Measurements from ENCODE around the gene TAAR2. TPM values are rescaled to one million over a fixed set of nuclear protein-coding genes. Genes with fewer than 3 reads are reported as not detected.

The TAAR2 gene
- total RNA-seq, 4 donors from 2014 or later: not detected

GRCh38 chr6:132634796-132635195, 10.7 kb upstream of the TAAR2 start:
- Histone ChIP-seq H3K27me3 (no peaks in the 10 kb centered on the region), H3K27ac (no peak overlapping the region), H3K4me1 (no peaks in the 10 kb centered on the region), H3K4me3 (no peak overlapping the region), H3K9me3 (no peaks in the 10 kb centered on the region), H3K36me3 (no peaks in the 10 kb centered on the region)
- no peak for DNase-seq
- no peak for TF ChIP-seq CTCF (IDR thresholded peaks at IDR 0.05)
- TF ChIP-seq POLR2A (IDR thresholded peaks at IDR 0.05): no peak
- intact Hi-C loops (cut with DNase I; ENCODE audit: low total_unique reads): no loop called here

GRCh38 chr6:132633362-132633761, 9.3 kb upstream of the TAAR2 start:
- Histone ChIP-seq H3K36me3 (no peaks in the 10 kb centered on the region), H3K9me3 (no peaks in the 10 kb centered on the region), H3K4me1 (no peaks in the 10 kb centered on the region), H3K4me3 (no peak overlapping the region), H3K27ac (no peak overlapping the region), H3K27me3 (no peaks in the 10 kb centered on the region)
- intact Hi-C loops (cut with DNase I; ENCODE audit: low total_unique reads): no loop called here
- no peak for DNase-seq
- TF ChIP-seq CTCF (IDR thresholded peaks at IDR 0.05) (no peak), POLR2A (IDR thresholded peaks at IDR 0.05) (no peak)

DNA sequence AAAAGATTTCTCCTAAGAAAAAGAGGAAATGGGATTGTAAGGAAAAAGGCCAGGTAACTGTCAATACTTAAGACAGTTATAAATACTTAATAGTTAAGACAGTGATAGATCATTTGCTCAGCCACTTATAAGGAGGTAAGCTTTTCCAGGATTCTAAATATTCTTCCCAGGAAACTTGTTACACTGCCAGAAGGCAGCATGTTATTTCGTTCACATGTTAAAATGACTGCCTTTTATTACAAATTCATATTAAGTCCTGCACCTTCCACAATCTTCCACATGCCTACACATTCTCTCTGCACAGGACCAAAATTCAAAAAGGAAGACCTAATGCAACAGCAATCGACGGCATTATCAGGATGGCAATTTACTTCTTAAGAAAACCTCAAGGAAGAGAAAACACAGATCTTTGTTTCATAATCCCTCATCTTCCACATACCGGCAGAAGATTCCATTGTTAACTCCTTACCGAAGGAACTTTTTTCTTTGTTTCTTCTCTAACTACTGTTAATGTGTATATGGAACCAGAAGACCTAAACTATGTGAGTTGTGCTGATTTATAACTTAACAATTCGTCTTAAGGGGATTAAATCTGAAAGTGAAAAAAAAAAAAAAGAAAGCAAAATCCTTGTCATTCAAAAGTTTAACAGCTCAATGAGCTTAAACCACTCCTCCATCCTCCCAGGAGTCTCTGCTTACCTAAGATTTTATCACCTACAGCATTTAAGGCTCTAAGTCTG, 799 bp downstream of the TAAR2 start:
- TF ChIP-seq CTCF (IDR thresholded peaks at IDR 0.05) (no peak), POLR2A (IDR thresholded peaks at IDR 0.05) (no peak)
- H3K27ac ChIP-seq: no peak overlapping the region
- H3K9me3 ChIP-seq: no peaks in the 10 kb centered on the region
- H3K36me3 ChIP-seq: no peaks in the 10 kb centered on the region
- no peak overlapping the region for H3K4me3 ChIP-seq
- intact Hi-C loops (cut with DNase I; ENCODE audit: low total_unique reads): no loop called here
- no peaks in the 10 kb centered on the region for H3K4me1 ChIP-seq
- no peak for DNase-seq
- no peaks in the 10 kb centered on the region for H3K27me3 ChIP-seq

DNA sequence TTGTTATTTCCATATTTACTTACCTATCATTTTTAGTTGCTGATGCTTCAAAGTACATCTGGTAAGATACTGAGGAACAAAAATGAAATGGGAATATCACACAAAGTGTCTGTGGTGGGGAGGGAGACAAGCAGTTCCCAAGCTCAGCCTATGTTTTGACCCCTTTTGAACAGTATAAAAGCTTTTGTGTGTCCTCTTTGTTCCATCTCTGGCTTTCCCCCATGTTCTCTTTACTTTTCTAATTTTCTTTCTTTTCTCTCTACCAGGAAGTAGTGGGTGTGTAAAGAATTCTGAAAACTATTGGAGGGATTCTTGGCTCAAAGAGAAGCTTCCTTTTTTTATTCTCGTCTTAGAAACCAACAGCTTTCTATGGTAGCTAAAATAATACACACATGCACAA, 7.4 kb downstream of the TAAR2 start:
- no peaks in the 10 kb centered on the region for H3K27me3 ChIP-seq
- no peaks in the 10 kb centered on the region for H3K9me3 ChIP-seq
- H3K27ac ChIP-seq: no peak overlapping the region
- H3K4me3 ChIP-seq: no peak overlapping the region
- no peaks in the 10 kb centered on the region for H3K4me1 ChIP-seq
- TF ChIP-seq CTCF (IDR thresholded peaks at IDR 0.05) (no peak), POLR2A (IDR thresholded peaks at IDR 0.05) (no peak)
- intact Hi-C loops (cut with DNase I; ENCODE audit: low total_unique reads): no loop called here
- H3K36me3 ChIP-seq: no peaks in the 10 kb centered on the region
- no peak for DNase-seq

GRCh38 chr6:132614554-132614953, 9.5 kb downstream of the TAAR2 start:
- Histone ChIP-seq H3K27me3 (no peaks in the 10 kb centered on the region), H3K4me3 (no peak overlapping the region), H3K27ac (no peak overlapping the region), H3K4me1 (no peaks in the 10 kb centered on the region), H3K36me3 (no peaks in the 10 kb centered on the region), H3K9me3 (no peaks in the 10 kb centered on the region)
- DNase-seq: no peak
- TF ChIP-seq POLR2A (IDR thresholded peaks at IDR 0.05) (no peak), CTCF (IDR thresholded peaks at IDR 0.05) (no peak)
- intact Hi-C loops (cut with DNase I; ENCODE audit: low total_unique reads): no loop called here
